SK-N-SH treated with all-trans-retinoic acid at 6 μM for 48 hours (cell line): ENCODE results near the gene TSEN54.

Experiments
- ATAC-seq: fragments of 200-7000 bp; cut with Tn5 transposase; 3 replicates; pipeline ENCODE4 v1.9.1; 2020; ENCODE audit warnings: mild to moderate bottlenecking, moderate library complexity
- ESRRG ChIP-seq: fragments of 250-450 bp; sonication (Bioruptor Pico); IDR thresholded peaks from 2 replicates; pipeline ENCODE4 v1.6.1; 2021; ENCODE audit warnings: mild to moderate bottlenecking
- GLIS3 ChIP-seq: fragments of 250-450 bp; sonication (Bioruptor Pico); IDR thresholded peaks from 2 replicates; pipeline ENCODE4 v1.5.0; 2020; ENCODE audit warnings: mild to moderate bottlenecking, moderate library complexity
- ISL1 ChIP-seq: fragments of 250-450 bp; sonication (Bioruptor Pico); IDR thresholded peaks from 2 replicates; pipeline ENCODE4 v2.1.2; 2022; ENCODE audit warnings: mild to moderate bottlenecking, moderate library complexity
- PPARA ChIP-seq: fragments of 250-450 bp; sonication (Bioruptor Pico); IDR thresholded peaks from 2 replicates; pipeline ENCODE4 v1.5.0; 2020; ENCODE audit warnings: mild to moderate bottlenecking, borderline replicate concordance
- SNAI2 ChIP-seq: fragments of 250-450 bp; sonication (Bioruptor Pico); IDR thresholded peaks from 2 replicates; pipeline ENCODE4 v1.5.0; 2020; ENCODE audit warnings: mild to moderate bottlenecking, moderate library complexity
- TCF4 ChIP-seq: fragments of 250-450 bp; sonication (Bioruptor Pico); IDR thresholded peaks from 2 replicates; pipeline ENCODE4 v1.8.0; 2021; ENCODE audit warnings: mild to moderate bottlenecking, moderate library complexity, borderline replicate concordance
- TOX ChIP-seq: fragments of 250-450 bp; sonication (Bioruptor Pico); IDR thresholded peaks from 2 replicates; pipeline ENCODE4 v1.8.0; 2021; ENCODE audit warnings: mild to moderate bottlenecking, moderate library complexity, borderline replicate concordance
- ZC3H10 ChIP-seq: fragments of 250-450 bp; sonication (Bioruptor Pico); IDR thresholded peaks from 2 replicates; pipeline ENCODE4 v1.5.1; 2021; ENCODE audit warnings: mild to moderate bottlenecking, moderate library complexity
- ZFP3 ChIP-seq: fragments of 250-450 bp; sonication (Bioruptor Pico); IDR thresholded peaks from 2 replicates; pipeline ENCODE4 v1.5.0; 2020; ENCODE audit warnings: mild to moderate bottlenecking, moderate library complexity
- ZFP30 ChIP-seq: fragments of 450-650 bp; formaldehyde crosslinking; IDR thresholded peaks from 2 replicates; pipeline ENCODE4 v1.5.0; 2022; ENCODE audit warnings: mild to moderate bottlenecking, moderate library complexity
- ZNF70 ChIP-seq: fragments of 450-650 bp; formaldehyde crosslinking; IDR thresholded peaks from 2 replicates; pipeline ENCODE4 v1.5.0; 2020; ENCODE audit warnings: mild to moderate bottlenecking, moderate library complexity
- ZNF8 ChIP-seq: fragments of 450-650 bp; formaldehyde crosslinking; IDR thresholded peaks from 2 replicates; pipeline ENCODE4 v1.5.0; 2020; ENCODE audit warnings: mild to moderate bottlenecking, moderate library complexity
- TF ChIP-seq, protein P1 (sequence below): fragments of 250-450 bp; sonication (Bioruptor Pico); IDR thresholded peaks from 2 replicates; pipeline ENCODE4 v1.5.0; 2020; ENCODE audit warnings: mild to moderate bottlenecking, moderate library complexity
- TF ChIP-seq, protein P2 (sequence below): fragments of 250-450 bp; sonication (Bioruptor Pico); IDR thresholded peaks from 2 replicates; pipeline ENCODE4 v1.8.0; 2020; ENCODE audit warnings: mild to moderate bottlenecking, moderate library complexity, borderline replicate concordance
- TF ChIP-seq, protein P3 (sequence below): fragments of 250-450 bp; sonication (Bioruptor Pico); IDR thresholded peaks from 2 replicates; pipeline ENCODE4 v1.5.1; 2021; ENCODE audit warnings: mild to moderate bottlenecking, moderate library complexity
- TF ChIP-seq, protein P4 (sequence below): fragments of 250-450 bp; sonication (Bioruptor Pico); IDR thresholded peaks from 2 replicates; pipeline ENCODE4 v1.5.1; 2020; ENCODE audit warnings: low read depth, mild to moderate bottlenecking, moderate library complexity

Gene TSEN54

GRCh38 chr17:75511610-75512575 is 4.4 kb upstream of the TSEN54 start (continued):
- TF ChIP-seq, protein P1, sequence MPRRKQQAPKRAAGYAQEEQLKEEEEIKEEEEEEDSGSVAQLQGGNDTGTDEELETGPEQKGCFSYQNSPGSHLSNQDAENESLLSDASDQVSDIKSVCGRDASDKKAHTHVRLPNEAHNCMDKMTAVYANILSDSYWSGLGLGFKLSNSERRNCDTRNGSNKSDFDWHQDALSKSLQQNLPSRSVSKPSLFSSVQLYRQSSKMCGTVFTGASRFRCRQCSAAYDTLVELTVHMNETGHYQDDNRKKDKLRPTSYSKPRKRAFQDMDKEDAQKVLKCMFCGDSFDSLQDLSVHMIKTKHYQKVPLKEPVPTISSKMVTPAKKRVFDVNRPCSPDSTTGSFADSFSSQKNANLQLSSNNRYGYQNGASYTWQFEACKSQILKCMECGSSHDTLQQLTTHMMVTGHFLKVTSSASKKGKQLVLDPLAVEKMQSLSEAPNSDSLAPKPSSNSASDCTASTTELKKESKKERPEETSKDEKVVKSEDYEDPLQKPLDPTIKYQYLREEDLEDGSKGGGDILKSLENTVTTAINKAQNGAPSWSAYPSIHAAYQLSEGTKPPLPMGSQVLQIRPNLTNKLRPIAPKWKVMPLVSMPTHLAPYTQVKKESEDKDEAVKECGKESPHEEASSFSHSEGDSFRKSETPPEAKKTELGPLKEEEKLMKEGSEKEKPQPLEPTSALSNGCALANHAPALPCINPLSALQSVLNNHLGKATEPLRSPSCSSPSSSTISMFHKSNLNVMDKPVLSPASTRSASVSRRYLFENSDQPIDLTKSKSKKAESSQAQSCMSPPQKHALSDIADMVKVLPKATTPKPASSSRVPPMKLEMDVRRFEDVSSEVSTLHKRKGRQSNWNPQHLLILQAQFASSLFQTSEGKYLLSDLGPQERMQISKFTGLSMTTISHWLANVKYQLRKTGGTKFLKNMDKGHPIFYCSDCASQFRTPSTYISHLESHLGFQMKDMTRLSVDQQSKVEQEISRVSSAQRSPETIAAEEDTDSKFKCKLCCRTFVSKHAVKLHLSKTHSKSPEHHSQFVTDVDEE (CRISPR knock-in tag): no peak
- no peak for TF ChIP-seq GLIS3 (CRISPR knock-in tag)
- TF ChIP-seq, all 23 proteins: peak for 0

- no peak for ATAC-seq
- TF ChIP-seq, protein P2, sequence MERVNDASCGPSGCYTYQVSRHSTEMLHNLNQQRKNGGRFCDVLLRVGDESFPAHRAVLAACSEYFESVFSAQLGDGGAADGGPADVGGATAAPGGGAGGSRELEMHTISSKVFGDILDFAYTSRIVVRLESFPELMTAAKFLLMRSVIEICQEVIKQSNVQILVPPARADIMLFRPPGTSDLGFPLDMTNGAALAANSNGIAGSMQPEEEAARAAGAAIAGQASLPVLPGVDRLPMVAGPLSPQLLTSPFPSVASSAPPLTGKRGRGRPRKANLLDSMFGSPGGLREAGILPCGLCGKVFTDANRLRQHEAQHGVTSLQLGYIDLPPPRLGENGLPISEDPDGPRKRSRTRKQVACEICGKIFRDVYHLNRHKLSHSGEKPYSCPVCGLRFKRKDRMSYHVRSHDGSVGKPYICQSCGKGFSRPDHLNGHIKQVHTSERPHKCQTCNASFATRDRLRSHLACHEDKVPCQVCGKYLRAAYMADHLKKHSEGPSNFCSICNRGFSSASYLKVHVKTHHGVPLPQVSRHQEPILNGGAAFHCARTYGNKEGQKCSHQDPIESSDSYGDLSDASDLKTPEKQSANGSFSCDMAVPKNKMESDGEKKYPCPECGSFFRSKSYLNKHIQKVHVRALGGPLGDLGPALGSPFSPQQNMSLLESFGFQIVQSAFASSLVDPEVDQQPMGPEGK (CRISPR knock-in tag): no peak
- TF ChIP-seq ZNF70 (CRISPR knock-in tag) (no peak), ISL1 (CRISPR knock-in tag) (no peak), TCF4 (CRISPR knock-in tag) (no peak)
Measured at GRCh38 chr17:75512926-75513640, 3.2 kb upstream of the TSEN54 start.

DNA sequence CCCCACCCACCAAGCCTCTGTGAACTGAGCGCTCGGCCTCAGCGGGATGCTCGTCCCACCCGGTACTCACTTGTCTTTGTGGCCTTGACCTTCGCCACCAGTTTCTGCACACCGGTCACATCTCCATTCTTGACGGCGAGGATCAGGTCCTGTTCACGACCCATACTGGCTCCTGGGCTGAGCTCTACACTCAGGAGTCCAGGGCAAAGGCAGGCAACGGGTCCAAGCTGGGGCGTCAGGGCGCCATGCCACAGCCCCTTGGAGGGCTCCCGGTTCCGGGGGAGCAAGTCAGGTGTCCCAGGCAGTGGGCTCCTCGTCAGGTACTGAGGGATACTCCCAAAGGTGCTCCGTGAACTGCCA is 2.7 kb upstream of the TSEN54 start:
- TF ChIP-seq ESRRG (CRISPR knock-in tag) (no peak), ZNF70 (CRISPR knock-in tag) (no peak), ZC3H10 (no peak), ZNF8 (CRISPR knock-in tag) (no peak), ISL1 (CRISPR knock-in tag) (no peak), SNAI2 (no peak), TOX (CRISPR knock-in tag) (no peak), ZFP30 (CRISPR knock-in tag) (no peak), PPARA (CRISPR knock-in tag) (no peak), ZFP3 (CRISPR knock-in tag) (no peak)
- TF ChIP-seq, protein P2 (CRISPR knock-in tag): no peak
- TF ChIP-seq, protein P3, sequence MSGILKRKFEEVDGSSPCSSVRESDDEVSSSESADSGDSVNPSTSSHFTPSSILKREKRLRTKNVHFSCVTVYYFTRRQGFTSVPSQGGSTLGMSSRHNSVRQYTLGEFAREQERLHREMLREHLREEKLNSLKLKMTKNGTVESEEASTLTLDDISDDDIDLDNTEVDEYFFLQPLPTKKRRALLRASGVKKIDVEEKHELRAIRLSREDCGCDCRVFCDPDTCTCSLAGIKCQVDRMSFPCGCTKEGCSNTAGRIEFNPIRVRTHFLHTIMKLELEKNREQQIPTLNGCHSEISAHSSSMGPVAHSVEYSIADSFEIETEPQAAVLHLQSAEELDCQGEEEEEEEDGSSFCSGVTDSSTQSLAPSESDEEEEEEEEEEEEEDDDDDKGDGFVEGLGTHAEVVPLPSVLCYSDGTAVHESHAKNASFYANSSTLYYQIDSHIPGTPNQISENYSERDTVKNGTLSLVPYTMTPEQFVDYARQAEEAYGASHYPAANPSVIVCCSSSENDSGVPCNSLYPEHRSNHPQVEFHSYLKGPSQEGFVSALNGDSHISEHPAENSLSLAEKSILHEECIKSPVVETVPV (CRISPR knock-in tag): no peak
- TF ChIP-seq, protein P4, sequence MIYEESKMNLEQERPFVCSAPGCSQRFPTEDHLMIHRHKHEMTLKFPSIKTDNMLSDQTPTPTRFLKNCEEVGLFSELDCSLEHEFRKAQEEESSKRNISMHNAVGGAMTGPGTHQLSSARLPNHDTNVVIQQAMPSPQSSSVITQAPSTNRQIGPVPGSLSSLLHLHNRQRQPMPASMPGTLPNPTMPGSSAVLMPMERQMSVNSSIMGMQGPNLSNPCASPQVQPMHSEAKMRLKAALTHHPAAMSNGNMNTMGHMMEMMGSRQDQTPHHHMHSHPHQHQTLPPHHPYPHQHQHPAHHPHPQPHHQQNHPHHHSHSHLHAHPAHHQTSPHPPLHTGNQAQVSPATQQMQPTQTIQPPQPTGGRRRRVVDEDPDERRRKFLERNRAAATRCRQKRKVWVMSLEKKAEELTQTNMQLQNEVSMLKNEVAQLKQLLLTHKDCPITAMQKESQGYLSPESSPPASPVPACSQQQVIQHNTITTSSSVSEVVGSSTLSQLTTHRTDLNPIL (CRISPR knock-in tag): no peak
- TF ChIP-seq, all 23 proteins: peak for 0
- ATAC-seq: no peak
